GM21723 (cell line): ENCODE results near the gene CLIC4.

Source experiments
- ATAC-seq: cut with Tn5 transposase; IDR thresholded peaks from one replicate; pipeline ENCODE4 v1.9.1; 2021; ENCODE audit warnings: mild to moderate bottlenecking, moderate library complexity; ENCODE audit not compliant: unreplicated experiment

The CLIC4 gene

DNA sequence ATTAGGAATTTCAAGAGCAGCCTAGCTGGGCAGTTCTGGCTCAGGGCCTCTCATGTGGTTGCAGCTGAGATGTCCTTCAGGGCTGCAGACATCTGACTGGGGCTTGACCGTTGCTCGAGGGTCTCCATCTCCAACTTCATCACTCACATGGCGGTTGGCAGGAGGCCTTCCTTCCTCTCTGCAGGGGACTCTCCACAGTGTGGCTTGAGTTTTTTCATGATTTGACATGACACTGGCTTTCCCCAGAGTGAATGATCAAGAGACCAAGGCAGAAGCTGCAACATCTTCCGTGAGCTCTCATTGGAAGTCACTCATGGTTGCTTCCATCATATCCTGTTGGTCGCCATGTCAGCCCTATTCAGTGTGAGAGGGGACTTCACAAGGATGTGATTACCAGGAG lies 110.2 kb downstream of the CLIC4 start:
- no peak for ATAC-seq

DNA sequence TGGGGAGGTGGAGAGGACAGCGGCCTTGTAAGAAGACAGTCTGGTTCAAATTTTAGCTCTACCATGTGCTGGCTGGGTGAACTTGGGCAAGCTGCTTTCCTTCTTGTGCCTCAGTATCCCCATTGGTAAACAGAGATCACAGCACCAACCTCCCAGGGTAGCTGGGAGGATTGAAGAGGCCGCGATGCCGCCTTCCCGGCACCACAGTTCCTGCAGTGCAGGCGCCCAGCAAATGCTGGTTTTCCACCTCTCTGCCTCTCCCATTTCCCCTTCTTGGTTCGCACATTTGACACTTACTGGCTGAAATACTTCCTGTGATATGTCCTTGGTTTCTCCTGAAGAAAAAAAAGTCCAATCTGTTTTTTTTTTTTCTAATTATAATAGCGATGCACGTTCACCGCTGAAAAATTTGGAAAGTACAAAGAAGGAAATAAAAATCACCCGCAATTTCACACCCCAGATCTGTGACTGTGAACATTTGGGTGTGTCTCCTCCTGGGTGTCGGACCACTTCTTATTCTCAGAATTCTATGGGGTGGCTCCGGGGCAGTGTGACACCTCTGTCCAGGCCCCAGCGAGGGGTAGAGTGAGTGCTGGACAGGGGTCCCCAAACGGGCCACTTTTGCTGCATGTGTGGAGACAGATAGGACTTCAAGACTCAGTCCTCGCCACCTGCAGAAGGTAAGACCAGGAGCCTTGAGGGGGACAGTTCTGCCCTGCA lies 111.7 kb downstream of the CLIC4 start:
- ATAC-seq: no peak

DNA sequence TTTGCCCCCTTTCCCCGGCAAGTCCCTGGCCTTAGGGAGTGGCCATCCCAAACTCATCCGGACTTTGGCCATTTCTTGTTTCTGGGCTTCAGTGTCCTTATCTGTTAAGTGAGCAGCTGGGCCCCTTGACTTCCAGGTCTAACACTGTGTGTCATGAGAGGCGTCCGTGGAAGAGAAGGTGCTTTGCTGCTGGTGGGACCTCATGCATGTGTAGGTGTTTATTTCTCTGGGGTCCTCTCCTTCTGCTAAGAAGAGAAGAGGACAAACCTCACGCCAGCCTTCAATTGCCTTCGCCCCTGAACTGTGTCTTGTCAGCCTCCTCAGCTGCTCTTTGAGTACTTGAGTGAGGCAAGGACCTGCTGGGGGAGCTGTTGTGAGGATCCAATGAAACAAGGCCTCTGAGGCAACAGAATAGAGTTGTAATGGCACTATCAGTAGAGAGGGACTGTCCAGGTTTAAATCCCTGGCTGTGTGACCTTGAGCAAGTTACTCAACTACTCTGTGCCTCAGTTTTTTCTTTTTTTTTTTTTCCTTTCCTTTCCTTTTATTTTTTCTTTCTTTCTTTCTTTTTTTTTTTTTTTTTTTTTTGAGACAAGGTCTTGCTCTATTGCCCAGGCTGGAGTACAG lies 112.4 kb downstream of the CLIC4 start:
- ATAC-seq: no peak

DNA sequence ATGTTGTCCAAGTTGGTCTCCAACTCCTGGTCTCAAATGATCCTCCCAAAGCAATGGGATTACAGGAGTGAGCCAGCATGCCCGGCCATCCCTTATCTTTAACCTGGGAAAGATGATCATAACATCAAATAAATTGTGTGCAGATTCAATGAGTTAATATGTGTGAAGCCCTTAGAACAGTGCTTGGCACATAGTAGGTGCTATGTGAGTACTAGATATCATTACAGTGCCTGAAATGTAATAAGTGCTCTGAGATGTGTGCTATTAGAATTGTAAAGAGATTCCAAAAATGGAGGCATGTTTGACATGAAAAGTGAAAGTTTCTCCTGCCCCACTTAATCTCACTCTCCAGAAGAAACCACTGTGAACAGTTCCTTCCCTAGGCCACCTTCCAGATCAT lies 113.0 kb downstream of the CLIC4 start:
- ATAC-seq: no peak

DNA sequence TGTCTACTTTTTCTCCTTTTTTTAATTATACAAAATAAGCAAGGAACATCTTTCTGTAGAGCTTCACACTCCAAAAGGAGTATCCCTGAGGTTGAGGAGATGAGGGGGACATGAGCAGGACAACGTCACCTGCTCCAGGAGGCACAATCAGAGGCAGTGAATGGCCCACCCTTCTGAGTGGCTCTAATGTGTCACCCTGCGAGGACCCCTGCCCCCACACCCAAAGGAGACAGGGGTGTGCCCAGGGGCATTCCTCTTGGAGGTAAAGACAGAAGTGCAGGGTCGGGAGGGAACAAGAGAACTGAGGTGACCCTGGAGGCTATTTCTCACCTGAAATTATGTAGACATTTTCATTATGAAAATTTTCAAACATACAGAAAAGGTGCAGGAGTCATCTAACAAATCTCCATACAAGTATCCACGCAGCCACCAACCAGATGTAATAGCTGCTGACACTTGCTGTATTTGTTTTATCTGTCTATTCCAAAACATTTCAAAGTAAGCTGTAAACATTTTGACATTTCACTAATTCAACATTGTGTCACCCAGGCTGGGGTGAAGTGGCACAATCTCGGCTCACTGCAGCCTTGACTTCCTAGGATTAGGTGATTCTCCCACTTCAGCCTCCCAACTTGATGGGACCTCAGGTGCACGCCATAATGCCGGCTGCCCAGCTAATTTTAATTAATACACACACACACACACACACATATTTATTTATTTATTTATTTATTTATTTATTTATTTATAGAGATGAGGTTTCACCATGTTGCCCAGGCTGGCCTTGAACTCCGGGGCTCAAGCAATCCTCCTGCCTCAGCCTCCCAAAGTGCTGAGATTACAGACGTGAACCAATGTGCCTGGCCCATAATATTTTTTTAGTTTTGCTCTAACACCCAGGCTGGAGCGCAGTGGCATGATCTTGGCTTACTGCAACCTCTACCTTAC lies 114.1 kb downstream of the CLIC4 start:
- ATAC-seq: no peak

DNA sequence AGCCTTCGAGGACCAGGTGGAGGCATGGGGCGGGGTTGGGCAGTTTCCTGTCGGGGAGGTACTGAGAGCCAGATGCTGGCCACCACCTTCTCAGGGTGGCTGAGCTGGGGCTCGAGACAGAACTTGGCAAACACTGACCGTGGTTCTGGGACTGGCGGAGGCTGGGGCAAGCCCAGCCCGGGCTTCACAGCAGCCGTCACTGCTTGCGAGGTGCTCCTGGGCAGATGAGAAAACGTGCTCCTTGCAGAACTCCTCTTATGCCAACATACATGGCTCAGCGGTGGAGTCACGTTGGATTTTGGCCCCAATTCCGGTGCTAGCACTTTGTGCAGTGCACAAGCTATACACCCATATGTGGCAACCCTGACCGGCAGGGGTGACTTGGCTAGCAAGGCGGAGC lies 115.6 kb downstream of the CLIC4 start:
- ATAC-seq: no peak

DNA sequence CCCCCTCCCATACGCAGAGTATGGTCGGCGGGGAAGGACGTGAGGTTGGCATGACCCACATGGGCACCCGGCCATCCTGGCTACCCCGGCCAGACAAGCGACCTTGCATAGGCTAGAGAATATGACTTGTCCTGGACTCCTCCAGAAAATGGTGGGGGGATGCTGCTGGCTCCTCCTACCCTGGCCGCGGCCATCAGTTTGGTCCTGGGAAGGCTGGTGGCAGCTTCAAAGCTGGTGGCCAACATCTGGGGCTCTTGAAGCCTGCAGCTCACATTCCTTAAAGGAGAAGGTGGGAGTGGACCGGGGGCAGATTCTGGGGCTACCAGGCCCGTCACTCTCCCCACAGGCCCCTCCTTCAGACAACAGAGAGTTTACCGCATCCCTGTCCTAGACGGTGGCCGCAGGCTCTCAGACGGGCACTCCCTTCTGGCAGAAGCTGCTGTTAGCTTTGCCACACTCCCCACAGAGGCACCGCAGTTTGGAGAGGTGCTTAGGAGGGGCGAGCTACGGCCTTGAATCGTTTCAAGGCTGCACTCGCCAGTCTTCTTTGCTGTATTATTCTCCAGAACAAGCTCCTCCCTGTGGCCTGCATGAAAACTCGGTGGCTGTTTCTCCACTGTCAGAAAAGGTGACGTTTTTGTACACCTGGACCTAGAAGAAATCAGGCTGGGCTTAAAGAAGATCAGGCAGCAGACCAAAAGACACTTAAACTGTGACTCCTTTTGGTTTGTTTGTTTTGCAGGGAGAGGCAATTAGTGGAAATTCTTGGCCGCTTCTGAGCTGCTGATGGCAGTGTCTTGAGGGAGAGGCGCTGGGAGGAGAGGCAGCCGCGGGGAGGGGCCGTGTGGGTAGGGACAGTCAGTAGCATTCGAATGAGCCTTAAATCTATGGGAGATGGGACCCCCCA lies 116.8 kb downstream of the CLIC4 start:
- no peak for ATAC-seq

DNA sequence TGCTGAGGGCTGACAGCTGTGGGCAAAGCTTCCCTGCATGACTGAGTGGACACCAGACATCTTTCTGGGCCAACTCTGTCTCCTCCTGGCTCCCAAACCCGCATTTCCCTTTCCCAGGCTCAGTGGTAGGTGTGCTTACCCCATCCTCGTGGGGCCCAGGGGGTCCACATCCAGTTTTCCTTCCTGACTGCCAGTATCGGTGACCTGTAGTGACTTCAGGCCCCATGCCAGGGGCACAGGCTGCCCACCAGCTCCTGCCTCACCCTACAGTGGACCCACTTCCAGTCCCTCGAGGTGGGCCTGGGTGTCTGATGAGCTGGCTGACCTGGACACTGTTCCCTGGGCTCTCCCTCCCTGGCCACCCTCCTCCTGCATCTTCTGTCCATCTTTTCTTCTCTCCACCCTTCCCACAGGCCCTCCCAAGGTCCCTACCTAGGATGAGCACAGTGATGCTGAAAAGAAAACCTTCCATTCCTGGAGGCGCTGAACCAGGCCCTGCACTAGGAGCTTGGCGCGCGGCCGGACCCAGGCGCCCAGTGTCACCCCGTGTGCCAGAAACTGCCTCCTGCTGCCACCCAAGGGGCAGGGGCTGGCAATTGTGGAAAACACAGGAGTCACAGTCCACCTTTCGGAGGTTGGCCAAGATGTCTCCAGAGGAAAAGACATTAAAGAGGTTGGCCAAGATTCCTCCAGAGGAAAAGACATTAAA lies 117.7 kb downstream of the CLIC4 start:
- no peak for ATAC-seq

DNA sequence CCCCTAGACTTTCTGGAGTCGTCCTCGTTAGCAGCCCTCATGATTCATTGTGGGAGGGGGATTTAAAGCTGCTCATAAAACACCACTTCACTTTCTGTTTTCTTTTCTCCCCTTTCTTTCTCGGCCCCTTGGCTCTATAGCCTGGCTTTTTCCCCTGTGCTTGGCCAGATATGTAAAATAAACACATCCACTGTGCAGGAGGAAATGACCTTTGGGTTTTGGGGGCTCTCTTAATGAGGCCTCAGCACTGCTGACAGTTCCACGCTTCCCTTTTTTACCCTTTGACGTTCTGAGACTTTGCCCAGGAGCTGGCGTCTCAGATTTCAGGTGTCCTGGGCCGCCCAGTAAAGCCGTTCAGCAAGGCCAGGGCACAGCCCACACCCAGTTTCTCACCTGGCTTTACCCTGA lies 119.1 kb downstream of the CLIC4 start:
- ATAC-seq: no peak

DNA sequence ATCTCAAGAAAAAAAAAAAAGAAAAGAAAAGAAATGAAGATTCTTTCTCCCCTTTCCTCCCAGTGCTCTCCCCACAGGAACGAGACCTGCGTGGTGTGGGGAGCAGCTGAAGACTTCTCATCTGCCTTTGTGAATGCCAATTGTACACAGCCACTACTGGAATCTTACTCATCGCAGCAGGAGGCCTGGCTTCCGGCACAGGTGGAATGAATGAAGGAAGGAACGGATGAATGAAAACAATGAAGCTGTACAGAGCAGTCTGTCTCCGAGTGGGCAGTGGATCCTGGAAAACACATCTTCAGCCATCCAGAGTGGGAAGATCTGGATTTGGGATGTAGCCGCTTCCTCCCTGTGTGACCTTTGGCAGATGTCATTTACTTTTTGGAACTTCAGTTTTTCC lies 119.9 kb downstream of the CLIC4 start:
- no peak for ATAC-seq

DNA sequence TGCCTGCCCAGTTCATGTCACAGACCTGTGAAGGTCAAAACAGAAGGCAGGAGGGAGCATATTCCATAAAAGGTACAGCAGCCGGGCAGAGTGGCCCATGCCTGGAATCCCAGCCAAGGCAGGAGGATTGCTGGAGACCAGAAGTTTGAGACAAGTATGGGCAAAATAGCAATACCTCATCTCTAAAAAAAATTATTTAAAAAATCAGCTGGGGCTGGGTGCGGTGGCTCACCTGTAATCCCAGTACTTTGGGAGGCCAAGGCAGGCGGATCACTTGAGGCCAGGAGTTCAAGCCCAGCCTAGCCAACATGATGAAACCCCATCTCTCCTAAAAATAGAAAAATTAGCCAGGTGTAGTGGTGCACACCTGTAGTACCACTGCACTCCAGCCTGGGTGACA lies 120.3 kb downstream of the CLIC4 start:
- no peak for ATAC-seq

DNA sequence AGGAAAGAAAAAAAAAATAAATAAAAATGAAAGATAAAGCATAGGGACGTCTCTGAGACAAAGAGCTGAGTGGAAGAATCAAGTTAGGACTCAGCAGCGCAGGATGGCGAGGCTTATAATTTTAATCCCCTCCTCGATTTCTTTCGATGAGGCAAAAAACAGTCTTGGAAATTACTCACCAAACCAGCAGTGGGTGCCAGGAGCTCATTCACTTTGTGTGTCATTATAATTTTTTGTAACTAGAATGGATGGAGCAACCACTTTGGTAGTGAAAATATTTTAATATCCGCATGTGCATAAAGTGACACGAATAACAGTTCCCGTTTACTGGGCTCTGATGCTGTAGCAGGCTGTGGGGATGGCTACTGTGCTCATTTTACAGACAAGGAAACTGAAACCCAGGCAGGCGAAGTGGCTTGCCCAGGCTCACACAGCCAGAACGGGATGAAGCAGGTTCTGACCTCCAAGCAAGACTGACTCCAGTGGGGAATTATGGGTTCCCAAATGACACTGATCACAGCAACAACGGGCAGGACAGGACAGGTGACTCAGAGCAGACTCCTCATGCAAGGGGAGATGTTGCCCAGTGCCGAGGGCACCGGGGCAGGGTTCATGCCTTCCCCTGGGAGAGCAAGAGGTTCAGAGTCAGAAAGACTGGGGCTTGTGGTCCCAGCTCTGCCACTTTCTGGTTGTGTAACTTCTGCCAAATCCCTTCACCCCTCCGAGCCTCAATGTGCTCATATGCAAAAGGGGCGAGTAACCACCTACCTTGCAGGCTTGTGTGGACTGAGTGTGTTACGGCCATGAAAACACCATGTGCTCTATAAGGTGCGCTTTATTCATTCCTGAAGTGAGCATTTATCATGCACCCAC lies 121.2 kb downstream of the CLIC4 start:
- ATAC-seq: no peak

DNA sequence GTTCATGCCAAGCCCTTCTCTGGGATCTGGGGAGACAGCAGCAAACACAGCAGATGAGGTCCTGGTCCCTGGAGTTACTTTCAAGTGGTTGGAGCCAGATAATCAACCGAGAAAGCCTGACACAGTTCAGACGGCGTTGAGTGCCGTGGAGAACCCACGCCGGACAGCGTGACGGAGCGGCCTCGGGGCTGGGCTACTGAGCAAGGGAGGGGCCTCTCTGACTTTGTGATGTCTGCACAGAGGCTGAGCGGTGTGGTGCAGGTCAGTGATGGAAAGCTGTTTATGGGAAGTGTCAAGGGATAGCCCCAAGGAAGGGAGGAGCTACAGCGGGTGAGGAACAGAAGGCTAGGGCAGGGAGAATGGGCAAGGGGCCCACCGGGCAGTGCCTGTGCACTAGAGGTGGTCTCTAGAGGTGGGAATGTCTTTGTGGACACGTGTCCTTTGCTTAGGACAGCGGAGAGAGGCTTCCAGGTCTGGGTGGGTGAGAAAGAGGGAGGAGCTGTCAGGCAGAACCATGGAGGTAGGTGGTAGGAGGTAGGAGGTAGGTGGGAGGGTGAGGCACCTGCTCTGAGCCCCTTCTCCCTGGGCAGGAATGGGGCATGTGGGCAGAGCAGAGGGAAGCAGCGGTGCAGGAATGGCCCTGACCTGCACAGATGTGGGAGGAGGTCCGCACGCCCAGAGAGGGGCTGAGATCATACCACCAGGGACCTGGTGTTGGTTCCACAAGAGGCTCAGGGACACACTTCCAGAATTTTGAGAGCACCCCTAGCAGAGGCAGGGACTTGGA lies 122.0 kb downstream of the CLIC4 start:
- no peak for ATAC-seq

DNA sequence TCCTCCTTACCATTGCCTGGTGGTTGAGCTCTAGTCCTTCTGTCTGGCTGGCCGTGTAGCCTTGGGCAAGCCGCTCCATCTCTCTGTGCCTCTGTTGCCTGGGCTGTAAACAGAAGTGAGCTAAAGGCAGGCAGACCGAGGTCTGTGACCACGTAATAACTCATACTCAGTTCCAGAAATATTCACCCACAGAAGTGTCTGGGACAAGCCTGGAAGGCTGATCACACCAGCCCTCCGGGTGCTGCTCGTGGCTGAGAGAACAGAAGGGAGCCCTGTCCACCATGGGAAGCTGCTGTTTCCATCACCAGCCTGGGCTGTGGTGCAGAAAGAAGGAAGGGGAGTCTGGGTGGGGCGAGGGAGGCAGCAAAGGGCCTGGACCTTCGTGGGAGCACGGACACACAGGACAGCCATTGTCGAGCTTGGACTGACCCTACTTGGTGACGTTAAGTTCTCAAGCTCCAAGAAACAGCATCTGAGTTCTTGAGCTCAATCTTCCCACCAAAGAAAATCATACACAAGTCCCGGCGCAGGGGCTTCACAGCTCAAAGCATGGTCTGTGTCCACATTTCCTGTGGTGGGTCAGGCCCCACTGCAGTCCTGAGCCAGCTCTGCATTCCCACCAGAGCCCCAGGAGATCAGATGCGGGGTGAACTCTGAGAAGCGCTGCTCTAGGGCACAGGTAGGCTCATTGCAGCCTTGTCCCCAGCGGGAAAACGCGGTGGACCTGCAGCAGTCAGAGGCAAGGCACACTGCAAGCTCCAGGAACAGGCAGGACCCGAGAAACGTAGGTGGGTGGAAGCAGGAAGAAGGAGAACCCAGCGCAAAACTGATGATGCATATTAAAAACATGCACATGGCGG lies 123.0 kb downstream of the CLIC4 start:
- no peak for ATAC-seq

DNA sequence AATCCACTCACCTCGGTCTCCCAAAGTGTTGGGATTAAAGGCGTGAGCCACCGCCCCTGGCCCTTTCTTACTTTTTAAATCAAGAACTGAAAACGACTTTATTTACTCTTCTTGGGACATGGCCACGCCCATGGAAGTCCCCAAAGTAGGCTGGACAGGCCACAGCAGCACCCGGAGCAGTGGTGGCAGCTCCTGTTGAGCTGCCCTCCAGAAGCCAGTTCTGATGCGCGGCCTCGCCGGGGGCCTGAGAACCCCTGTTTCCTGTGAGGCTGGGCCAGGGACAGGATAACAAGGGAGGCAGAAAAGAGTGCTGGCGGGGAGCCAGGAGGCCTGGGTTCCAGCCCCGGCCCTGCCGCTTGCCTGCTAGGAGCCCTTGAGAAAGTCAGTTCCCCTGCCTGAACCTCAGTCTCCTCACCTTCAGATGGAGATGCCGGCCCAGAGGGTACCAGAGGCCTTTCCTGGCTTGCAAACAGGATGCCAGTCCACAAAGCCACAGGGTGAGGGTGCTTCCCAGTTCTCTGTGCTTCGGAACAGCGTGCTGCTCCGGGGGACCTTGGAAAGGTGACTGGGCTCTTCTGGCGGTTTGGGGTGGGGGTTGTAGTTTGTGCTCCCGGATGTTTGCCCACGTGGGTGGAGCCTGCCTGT lies 125.4 kb downstream of the CLIC4 start:
- ATAC-seq: no peak

DNA sequence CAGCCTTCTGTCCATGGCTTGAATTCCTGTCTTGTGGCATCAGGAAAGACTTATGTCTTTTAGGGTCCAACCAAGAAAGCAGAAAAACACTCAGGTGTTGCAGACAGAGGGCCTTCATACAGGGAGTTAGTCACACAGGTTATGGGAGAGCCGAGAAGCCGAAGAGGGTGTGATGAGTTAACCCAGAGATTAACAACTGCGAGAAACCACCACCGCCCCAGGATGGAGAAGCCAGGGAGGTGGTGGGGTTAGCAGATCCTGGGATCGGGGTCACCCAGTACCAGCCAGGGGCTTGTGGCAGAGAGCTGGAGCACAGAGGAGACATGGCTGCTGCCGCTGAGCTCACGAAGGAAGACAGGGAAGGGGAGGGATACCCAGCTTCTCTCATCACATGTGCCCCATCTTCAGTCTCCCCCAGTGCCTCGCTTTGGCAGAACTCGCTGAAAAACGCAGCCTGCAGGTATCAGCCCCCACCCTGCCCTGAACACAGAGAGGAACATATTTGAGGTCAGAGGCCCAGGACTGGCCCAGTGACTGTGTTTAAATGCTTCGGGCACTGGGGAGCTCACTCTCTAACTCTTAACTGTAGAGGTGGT lies 126.2 kb downstream of the CLIC4 start:
- no peak for ATAC-seq
